Gastrocnemius medialis (tissue), 4 donors: ENCODE measurements around the gene MFNG.

Experiments
- POLR2A ChIP-seq, 2 donors: fragments of 450-650 bp; IDR thresholded peaks; one replicate each; pipeline ENCODE4 v1.6.1; 2017; ENCODE audit warnings: antibody characterized with exemption in 2 of 2, mild to moderate bottlenecking in 2 of 2, moderate library complexity in 2 of 2
- TF ChIP-seq, protein P1 (sequence below), 5 experiments: fragments of 450-650 bp in 3 of 5; fragments of 200-600 bp in 2 of 5; sonication (generic) in 2 of 5; IDR thresholded peaks in 4 of 5; conservative IDR thresholded peaks in 1 of 5; 1 replicate in 4 of 5; 2 replicates in 1 of 5; pipeline ENCODE4 v1.5.1; 2016 to 2019; ENCODE audit warnings: antibody characterized with exemption in 5 of 5, mild to moderate bottlenecking in 3 of 5, moderate library complexity in 3 of 5

DNA sequence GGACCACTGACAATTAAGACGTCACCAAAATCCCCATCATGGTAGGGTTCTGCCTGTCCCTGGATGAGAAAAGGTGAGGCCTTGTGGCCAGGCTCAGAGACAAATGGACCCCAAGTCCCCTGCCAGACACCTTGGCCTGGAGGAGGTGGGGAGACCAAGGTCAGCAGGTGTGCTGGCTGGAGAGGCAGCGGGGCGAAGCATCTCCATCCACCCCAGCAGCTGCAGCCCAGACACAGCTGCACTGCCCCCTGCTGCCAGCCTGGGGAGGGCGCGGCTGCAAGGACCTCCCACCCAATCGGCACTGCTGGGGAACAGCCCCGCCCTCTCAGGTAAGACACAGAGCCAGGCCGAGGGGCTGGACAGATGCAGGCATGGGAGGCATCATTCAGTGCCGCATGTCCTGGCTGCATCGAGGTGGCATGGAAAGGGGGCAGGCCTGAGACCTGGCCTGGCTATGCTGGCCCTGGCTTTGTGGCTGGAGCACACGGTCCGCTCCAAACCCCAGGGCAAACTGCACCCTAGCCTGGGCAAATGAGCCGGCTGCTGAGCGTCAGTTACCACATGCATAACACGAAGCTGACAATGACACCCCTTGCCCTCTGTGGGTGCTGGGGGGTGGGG lies 12.2 kb upstream of the MFNG start:
- TF ChIP-seq, protein P1, sequence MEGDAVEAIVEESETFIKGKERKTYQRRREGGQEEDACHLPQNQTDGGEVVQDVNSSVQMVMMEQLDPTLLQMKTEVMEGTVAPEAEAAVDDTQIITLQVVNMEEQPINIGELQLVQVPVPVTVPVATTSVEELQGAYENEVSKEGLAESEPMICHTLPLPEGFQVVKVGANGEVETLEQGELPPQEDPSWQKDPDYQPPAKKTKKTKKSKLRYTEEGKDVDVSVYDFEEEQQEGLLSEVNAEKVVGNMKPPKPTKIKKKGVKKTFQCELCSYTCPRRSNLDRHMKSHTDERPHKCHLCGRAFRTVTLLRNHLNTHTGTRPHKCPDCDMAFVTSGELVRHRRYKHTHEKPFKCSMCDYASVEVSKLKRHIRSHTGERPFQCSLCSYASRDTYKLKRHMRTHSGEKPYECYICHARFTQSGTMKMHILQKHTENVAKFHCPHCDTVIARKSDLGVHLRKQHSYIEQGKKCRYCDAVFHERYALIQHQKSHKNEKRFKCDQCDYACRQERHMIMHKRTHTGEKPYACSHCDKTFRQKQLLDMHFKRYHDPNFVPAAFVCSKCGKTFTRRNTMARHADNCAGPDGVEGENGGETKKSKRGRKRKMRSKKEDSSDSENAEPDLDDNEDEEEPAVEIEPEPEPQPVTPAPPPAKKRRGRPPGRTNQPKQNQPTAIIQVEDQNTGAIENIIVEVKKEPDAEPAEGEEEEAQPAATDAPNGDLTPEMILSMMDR (IDR thresholded peaks at IDR 0.05 in 4 of 5, conservative IDR thresholded peaks at IDR 0.05 in 1 of 5), result peak in 4 of 5 experiments; percentile 14 to 39 (median 26)
- no peak for TF ChIP-seq POLR2A (IDR thresholded peaks at IDR 0.05)
